ENCODE results near the gene ARHGEF38.

ARHGEF38 gene

DNA sequence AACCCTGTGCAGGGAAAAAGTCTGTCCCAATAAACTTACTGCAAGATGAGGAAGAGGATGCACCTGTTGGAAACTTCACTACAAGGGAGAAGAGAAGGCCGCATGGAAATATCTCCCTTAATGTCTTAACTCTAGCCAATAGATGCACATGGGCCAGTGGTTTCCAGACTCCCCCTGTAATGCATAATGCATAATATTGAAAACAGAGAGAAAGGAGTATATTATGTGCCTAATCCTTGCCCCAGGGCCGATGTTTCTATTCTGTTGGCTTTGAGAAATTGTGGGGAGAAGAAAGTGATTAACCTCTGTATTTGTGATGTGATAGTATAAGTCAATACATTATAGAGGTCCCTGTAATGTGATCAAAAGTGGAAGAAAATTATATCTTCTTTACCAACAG, 118.9 kb downstream of the ARHGEF38 start:
- no peak overlapping the region for H2BK120ac ChIP-seq (ENCODE audit: low read depth, low read length)
- no peak overlapping the region for H4K91ac ChIP-seq (ENCODE audit: low read length)
- H2AFZ ChIP-seq (ENCODE audit: low read depth, low read length): no peak overlapping the region
- WGBS: 100% methylated on average over 1 of the region's 2 CpGs
- H3K79me1 ChIP-seq (replicated peaks; ENCODE audit: low read length, poor library complexity, severe bottlenecking): no peaks in the 10 kb centered on the region
- no peak overlapping the region for H3K27ac ChIP-seq (ENCODE audit: low read length, poor library complexity, severe bottlenecking)
- no peak overlapping the region for H3K18ac ChIP-seq (ENCODE audit: low read depth in 1 of 2, low read length in 2 of 2)
- no peak overlapping the region for H2BK5ac ChIP-seq (ENCODE audit: low read depth, low read length, poor library complexity, severe bottlenecking)
- no peak overlapping the region for H3K9ac ChIP-seq (ENCODE audit: low read length)
- H3K4ac ChIP-seq (ENCODE audit: low read depth in 1 of 2, low read length in 2 of 2): no peak overlapping the region
- H3K36me3 ChIP-seq (ENCODE audit: control insufficient read depth in 1 of 2, insufficient read depth in 2 of 2, low read depth in 1 of 2, low read length in 2 of 2): no peaks in the 10 kb centered on the region
- H2AK5ac ChIP-seq (ENCODE audit: low read length, severe bottlenecking): no peak overlapping the region
- H4K8ac ChIP-seq (ENCODE audit: low read length): no peak overlapping the region
- H3K4me3 ChIP-seq (ENCODE audit: insufficient read depth in 1 of 2, low read depth in 1 of 2, low read length in 2 of 2): no peak overlapping the region
- H3K27me3 ChIP-seq (ENCODE audit: control insufficient read depth in 1 of 2, insufficient read depth in 1 of 2, low read length in 2 of 2): no peaks in the 10 kb centered on the region
- no peak overlapping the region for H2BK15ac ChIP-seq (ENCODE audit: low read depth, poor library complexity, severe bottlenecking)
- no peak for DNase-seq
- H3K23ac ChIP-seq (ENCODE audit: low read length in 2 of 2): no peak overlapping the region
- no peak overlapping the region for H3K14ac ChIP-seq (ENCODE audit: low read length in 2 of 2)
- no peaks in the 10 kb centered on the region for H3K4me1 ChIP-seq (ENCODE audit: control insufficient read depth, insufficient read depth, low read depth, low read length)
- no peak overlapping the region for H3K4me2 ChIP-seq (ENCODE audit: low read length, poor library complexity, severe bottlenecking)
- H2BK12ac ChIP-seq (ENCODE audit: low read length in 2 of 2): no peak overlapping the region
- H3K9me3 ChIP-seq (ENCODE audit: control insufficient read depth, low read length): no peaks in the 10 kb centered on the region

DNA sequence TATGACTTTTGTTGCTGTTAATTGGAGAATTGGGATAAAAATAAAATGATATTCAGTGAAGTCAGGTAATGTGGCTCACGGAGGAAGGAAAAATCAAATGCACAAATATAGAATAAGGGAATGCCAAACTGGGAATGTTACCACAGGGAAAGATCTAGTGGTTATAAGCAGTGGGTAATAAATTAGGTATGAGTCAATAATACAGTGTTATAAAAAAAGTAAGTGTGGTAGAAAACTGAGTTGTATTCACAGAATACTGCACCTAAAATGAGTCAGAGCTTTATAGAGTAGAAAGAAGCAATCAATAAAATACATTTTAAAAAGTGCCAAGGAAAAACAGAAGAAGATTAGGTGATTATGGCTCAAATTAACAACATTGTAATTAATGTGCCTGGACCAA, 121.6 kb downstream of the ARHGEF38 start:
- Histone ChIP-seq H2BK120ac (ENCODE audit: low read depth, low read length) (no peak overlapping the region), H3K27ac (ENCODE audit: low read length, poor library complexity, severe bottlenecking) (no peak overlapping the region), H4K91ac (ENCODE audit: low read length) (no peak overlapping the region), H2BK12ac (ENCODE audit: low read length in 2 of 2) (no peak overlapping the region), H3K4me1 (ENCODE audit: control insufficient read depth, insufficient read depth, low read depth, low read length) (no peaks in the 10 kb centered on the region), H3K23ac (ENCODE audit: low read length in 2 of 2) (no peak overlapping the region), H3K4ac (ENCODE audit: low read depth in 1 of 2, low read length in 2 of 2) (no peak overlapping the region), H3K79me1 (replicated peaks; ENCODE audit: low read length, poor library complexity, severe bottlenecking) (no peaks in the 10 kb centered on the region), H3K18ac (ENCODE audit: low read depth in 1 of 2, low read length in 2 of 2) (no peak overlapping the region), H2AFZ (ENCODE audit: low read depth, low read length) (no peak overlapping the region), H4K8ac (ENCODE audit: low read length) (no peak overlapping the region), H3K4me2 (ENCODE audit: low read length, poor library complexity, severe bottlenecking) (no peak overlapping the region), H3K9me3 (ENCODE audit: control insufficient read depth, low read length) (no peaks in the 10 kb centered on the region), H2BK15ac (ENCODE audit: low read depth, poor library complexity, severe bottlenecking) (no peak overlapping the region), H3K9ac (ENCODE audit: low read length) (no peak overlapping the region), H3K36me3 (ENCODE audit: control insufficient read depth in 1 of 2, insufficient read depth in 2 of 2, low read depth in 1 of 2, low read length in 2 of 2) (no peaks in the 10 kb centered on the region), H2AK5ac (ENCODE audit: low read length, severe bottlenecking) (no peak overlapping the region), H3K4me3 (ENCODE audit: insufficient read depth in 1 of 2, low read depth in 1 of 2, low read length in 2 of 2) (no peak overlapping the region), H2BK5ac (ENCODE audit: low read depth, low read length, poor library complexity, severe bottlenecking) (no peak overlapping the region), H3K27me3 (ENCODE audit: control insufficient read depth in 1 of 2, insufficient read depth in 1 of 2, low read length in 2 of 2) (no peaks in the 10 kb centered on the region), H3K14ac (ENCODE audit: low read length in 2 of 2) (no peak overlapping the region)
- 88% methylated on average over 1 of the region's 1 CpG for WGBS
- no peak for DNase-seq

DNA sequence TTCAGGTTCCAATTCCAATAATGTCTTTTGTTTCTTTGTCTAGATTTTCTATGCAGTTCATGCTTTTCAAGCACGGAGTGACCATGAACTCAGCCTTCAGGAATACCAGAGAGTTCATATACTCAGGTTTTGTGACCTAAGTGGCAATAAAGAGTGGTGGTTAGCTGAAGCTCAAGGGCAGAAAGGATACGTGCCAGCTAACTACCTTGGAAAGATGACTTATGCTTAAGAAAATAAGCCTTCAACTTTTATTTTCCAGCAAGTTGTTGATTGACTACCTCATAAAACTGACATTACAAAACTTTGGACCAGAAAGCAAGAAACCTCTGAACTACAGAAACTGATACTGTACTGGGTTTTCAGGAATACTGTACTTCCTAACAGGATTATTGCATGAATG, 125.3 kb downstream of the ARHGEF38 start:
- no peak overlapping the region for H3K27ac ChIP-seq (ENCODE audit: low read length, poor library complexity, severe bottlenecking)
- H4K91ac ChIP-seq (ENCODE audit: low read length): no peak overlapping the region
- H3K18ac ChIP-seq (ENCODE audit: low read depth in 1 of 2, low read length in 2 of 2): no peak overlapping the region
- H3K23ac ChIP-seq (ENCODE audit: low read length in 2 of 2): no peak overlapping the region
- no peak overlapping the region for H3K4ac ChIP-seq (ENCODE audit: low read depth in 1 of 2, low read length in 2 of 2)
- H2BK15ac ChIP-seq (ENCODE audit: low read depth, poor library complexity, severe bottlenecking): no peak overlapping the region
- H3K27me3 ChIP-seq (ENCODE audit: control insufficient read depth in 1 of 2, insufficient read depth in 1 of 2, low read length in 2 of 2): no peaks in the 10 kb centered on the region
- H3K36me3 ChIP-seq (ENCODE audit: control insufficient read depth in 1 of 2, insufficient read depth in 2 of 2, low read depth in 1 of 2, low read length in 2 of 2): peaks cover 0 to 11% of the 10 kb centered on the region in 2 experiments
- no peak for DNase-seq
- H2BK12ac ChIP-seq (ENCODE audit: low read length in 2 of 2): no peak overlapping the region
- no peaks in the 10 kb centered on the region for H3K79me1 ChIP-seq (replicated peaks; ENCODE audit: low read length, poor library complexity, severe bottlenecking)
- no peak overlapping the region for H2BK120ac ChIP-seq (ENCODE audit: low read depth, low read length)
- WGBS: 82% methylated on average over 2 of the region's 2 CpGs
- no peaks in the 10 kb centered on the region for H3K4me1 ChIP-seq (ENCODE audit: control insufficient read depth, insufficient read depth, low read depth, low read length)
- H4K8ac ChIP-seq (ENCODE audit: low read length): no peak overlapping the region
- no peak overlapping the region for H3K4me3 ChIP-seq (ENCODE audit: insufficient read depth in 1 of 2, low read depth in 1 of 2, low read length in 2 of 2)
- H3K9me3 ChIP-seq (ENCODE audit: control insufficient read depth, low read length): no peaks in the 10 kb centered on the region
- no peak overlapping the region for H2BK5ac ChIP-seq (ENCODE audit: low read depth, low read length, poor library complexity, severe bottlenecking)
- H2AFZ ChIP-seq (ENCODE audit: low read depth, low read length): no peak overlapping the region
- no peak overlapping the region for H3K9ac ChIP-seq (ENCODE audit: low read length)
- H3K14ac ChIP-seq (ENCODE audit: low read length in 2 of 2): no peak overlapping the region
- H3K4me2 ChIP-seq (ENCODE audit: low read length, poor library complexity, severe bottlenecking): no peak overlapping the region
- H2AK5ac ChIP-seq (ENCODE audit: low read length, severe bottlenecking): no peak overlapping the region

GRCh38 chr4:105679186-105679585, 126.8 kb downstream of the ARHGEF38 start:
- Histone ChIP-seq H3K18ac (ENCODE audit: low read depth in 1 of 2, low read length in 2 of 2) (no peak overlapping the region), H3K4me2 (ENCODE audit: low read length, poor library complexity, severe bottlenecking) (no peak overlapping the region), H3K9ac (ENCODE audit: low read length) (no peak overlapping the region)

More at GRCh38 chr4:105679186-105679585, 126.8 kb downstream of the ARHGEF38 start:
- H2BK15ac ChIP-seq (ENCODE audit: low read depth, poor library complexity, severe bottlenecking): no peak overlapping the region
- no peak overlapping the region for H2AK5ac ChIP-seq (ENCODE audit: low read length, severe bottlenecking)
- H2BK12ac ChIP-seq (ENCODE audit: low read length in 2 of 2): no peak overlapping the region
- WGBS: 95% methylated on average over 2 of the region's 2 CpGs
- H3K4me1 ChIP-seq (ENCODE audit: control insufficient read depth, insufficient read depth, low read depth, low read length): no peaks in the 10 kb centered on the region
- no peak overlapping the region for H2AFZ ChIP-seq (ENCODE audit: low read depth, low read length)
- H3K27me3 ChIP-seq (ENCODE audit: control insufficient read depth in 1 of 2, insufficient read depth in 1 of 2, low read length in 2 of 2): no peaks in the 10 kb centered on the region
- H3K14ac ChIP-seq (ENCODE audit: low read length in 2 of 2): no peak overlapping the region
- H3K23ac ChIP-seq (ENCODE audit: low read length in 2 of 2): no peak overlapping the region
- no peaks in the 10 kb centered on the region for H3K79me1 ChIP-seq (replicated peaks; ENCODE audit: low read length, poor library complexity, severe bottlenecking)
- H4K8ac ChIP-seq (ENCODE audit: low read length): no peak overlapping the region
- peaks cover 3 to 25% of the 10 kb centered on the region in 2 experiments for H3K36me3 ChIP-seq (ENCODE audit: control insufficient read depth in 1 of 2, insufficient read depth in 2 of 2, low read depth in 1 of 2, low read length in 2 of 2)
- H3K4me3 ChIP-seq (ENCODE audit: insufficient read depth in 1 of 2, low read depth in 1 of 2, low read length in 2 of 2): no peak overlapping the region
- H3K9me3 ChIP-seq (ENCODE audit: control insufficient read depth, low read length): no peaks in the 10 kb centered on the region
- H3K4ac ChIP-seq (ENCODE audit: low read depth in 1 of 2, low read length in 2 of 2): no peak overlapping the region
- H3K27ac ChIP-seq (ENCODE audit: low read length, poor library complexity, severe bottlenecking): no peak overlapping the region
- H4K91ac ChIP-seq (ENCODE audit: low read length): no peak overlapping the region
- no peak for DNase-seq
- H2BK120ac ChIP-seq (ENCODE audit: low read depth, low read length): no peak overlapping the region
- no peak overlapping the region for H2BK5ac ChIP-seq (ENCODE audit: low read depth, low read length, poor library complexity, severe bottlenecking)
